ENCODE measurements around the gene CAV3.

Gene CAV3

DNA sequence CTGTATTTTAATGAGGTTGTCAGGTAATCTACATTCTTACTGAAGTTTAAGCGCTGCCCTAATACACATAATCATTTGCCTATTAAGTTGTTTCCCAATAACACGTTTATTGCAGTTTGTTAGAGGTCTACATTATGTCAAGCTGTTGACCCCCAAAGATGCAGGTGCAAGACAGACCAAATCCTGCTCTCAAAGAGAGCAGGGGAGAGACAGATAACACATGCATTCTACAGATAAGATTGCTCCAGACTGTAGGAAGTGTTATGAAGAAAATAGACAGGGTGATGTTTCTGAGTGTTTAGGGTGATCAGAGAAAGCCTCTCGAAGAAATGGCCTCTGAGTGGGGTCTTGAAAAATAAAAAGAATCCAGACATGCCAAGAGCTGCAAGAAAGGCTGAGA, 60.6 kb downstream of the CAV3 start:
- no peak for FAIRE-seq
- TF ChIP-seq, protein P1, sequence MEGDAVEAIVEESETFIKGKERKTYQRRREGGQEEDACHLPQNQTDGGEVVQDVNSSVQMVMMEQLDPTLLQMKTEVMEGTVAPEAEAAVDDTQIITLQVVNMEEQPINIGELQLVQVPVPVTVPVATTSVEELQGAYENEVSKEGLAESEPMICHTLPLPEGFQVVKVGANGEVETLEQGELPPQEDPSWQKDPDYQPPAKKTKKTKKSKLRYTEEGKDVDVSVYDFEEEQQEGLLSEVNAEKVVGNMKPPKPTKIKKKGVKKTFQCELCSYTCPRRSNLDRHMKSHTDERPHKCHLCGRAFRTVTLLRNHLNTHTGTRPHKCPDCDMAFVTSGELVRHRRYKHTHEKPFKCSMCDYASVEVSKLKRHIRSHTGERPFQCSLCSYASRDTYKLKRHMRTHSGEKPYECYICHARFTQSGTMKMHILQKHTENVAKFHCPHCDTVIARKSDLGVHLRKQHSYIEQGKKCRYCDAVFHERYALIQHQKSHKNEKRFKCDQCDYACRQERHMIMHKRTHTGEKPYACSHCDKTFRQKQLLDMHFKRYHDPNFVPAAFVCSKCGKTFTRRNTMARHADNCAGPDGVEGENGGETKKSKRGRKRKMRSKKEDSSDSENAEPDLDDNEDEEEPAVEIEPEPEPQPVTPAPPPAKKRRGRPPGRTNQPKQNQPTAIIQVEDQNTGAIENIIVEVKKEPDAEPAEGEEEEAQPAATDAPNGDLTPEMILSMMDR (IDR thresholded peaks at IDR 0.05; ENCODE audit: insufficient read depth, missing control alignments) = no peak
- no peak for DNase-seq (ENCODE audit: insufficient read length, low spot score)

Measured in D721Med (cell line).